Head of caudate nucleus (tissue), 42 donors: ENCODE data around the gene SLC25A11.

Experiments used
- DNase-seq, 42 donors: peaks; one replicate each; pipeline versions ENCODE4 v3.0.0 to v3.0.0-alpha.2; 2020 to 2021; ENCODE audit warnings: mixed read lengths in 7 of 42
- intact Hi-C: fragments of 100-400 bp; cut with DNase I; formaldehyde crosslinking; loops from one replicate; pipeline ENCODE4 v1.15.0; 2022

Gene SLC25A11

DNA sequence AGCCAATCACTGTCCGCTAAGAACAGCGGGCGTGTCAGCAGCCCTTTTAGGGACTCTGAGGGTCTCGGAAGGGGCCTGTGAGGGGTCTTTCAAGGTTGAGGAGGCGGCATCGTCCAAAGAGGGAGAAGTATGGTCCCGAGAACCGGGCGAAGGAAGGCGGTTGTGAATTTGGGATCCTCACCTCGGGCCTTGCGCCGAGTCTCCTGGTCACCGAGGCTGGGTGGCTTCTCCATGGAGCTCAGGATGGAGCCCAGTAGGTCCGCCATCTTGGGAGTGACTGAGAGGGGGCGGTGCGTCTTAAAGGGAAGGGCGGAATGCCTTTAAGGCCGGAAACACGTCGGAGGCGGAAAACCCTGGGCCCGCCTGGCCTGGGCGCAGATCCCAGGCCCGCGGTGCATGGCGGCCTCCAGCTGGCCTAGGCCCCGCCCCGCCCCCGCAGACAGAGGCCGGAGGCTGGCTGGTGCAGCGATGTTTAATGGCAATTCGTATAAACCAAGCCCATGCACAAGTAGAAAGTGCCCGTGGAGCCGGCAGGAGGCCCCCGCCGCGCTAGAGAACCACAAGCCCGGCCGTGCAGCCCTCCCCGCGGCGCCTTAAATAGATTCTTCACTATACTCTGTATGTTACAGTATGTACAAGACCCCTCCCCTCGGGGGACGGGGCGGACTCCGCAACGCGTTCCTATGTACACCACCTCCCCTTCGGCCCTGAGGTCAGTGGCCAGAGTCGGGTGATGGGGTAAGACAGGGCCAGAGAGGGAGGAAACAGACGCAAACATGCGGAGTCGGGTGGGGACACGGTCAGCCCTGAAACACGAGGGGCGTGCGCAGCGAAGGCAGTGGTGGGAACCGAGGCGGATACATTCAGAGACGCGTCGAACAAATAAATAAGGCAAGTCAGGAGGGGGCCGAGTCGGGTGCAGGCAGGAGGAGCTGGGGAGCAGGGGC, 28.0 kb upstream of the SLC25A11 start, which contains the start of gene SPAG7:
SPAG7 (minus strand) TSS at position 279 of the 947 bp plus-strand sequence; CDS start at position 266, 13 bp downstream.
- intact Hi-C loops = loop anchor here (2.0 kb wide), 1 partner anchor 19 kb away; the partner anchor contains the start of gene PFN1
- DNase-seq = peak; percentile 91 to 98 (median 95)

DNA sequence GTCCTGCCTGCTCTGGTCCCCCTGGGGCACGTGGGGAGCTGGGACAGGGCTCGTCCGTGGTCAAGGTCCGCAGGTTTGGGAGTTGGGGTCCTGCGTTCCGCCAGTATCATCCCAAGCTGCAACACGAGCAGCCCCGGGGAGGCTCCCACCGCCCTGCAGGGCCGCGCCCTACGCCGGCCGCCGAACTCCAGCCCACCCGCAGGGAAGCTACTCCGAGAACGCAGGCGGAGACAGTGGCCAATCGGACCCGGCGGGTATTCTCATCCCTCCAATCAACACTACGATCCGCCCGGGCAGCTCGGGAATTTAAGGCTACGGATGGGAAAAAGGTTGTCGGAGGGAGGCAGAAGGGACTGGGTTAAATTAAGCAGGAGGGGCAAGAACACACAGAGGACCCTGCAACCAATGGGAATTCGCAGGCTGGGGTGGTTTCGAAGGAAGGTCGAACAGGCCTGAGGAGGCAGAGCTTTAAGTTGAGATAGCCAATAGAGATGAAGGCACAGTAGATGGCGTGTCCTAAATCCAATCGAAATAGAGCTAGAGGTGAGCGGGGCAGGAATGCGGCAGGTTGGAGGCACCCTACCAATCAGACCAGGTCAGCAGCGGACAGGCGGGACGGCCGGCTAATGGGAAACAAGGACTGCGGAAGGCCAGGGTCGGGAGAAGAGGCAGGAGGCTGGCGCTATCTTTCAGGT, 27.1 kb upstream of the SLC25A11 start:
- peak; percentile 96 to 100 (median 99) for DNase-seq
- intact Hi-C loops = loop anchor here (2.0 kb wide), 1 partner anchor 18 kb away; the partner anchor contains the start of gene PFN1

DNA sequence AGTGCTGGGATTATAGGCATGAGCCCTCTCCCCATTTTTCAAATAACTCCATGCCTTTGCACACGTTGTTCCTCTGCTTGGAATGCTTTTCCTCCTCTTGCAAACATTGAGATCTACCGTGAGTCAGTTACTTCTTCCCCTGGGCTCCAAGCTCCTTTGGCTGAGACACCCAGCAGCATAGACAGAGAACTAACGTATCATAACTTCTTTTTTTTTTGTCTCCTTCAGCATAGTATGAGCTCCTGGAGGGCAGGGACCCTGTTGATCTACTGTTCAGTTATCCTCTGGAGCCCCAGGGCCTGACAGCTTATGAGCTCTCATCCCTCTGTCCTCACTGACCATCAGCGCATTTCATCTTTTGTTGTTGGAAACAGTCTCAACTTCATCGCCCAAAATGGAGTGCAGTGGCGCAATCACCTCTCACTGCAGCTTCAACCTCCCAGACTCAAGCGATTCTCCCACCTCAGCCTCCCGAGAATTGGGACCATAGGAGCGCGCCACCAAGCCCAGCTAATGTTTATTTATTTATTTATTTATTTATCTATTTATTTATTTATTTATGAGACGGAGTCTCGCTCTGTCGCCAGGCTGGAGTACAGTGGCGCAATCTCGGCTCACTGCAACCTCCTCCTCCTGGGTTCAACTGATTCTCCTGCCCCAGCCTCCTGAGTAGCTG, 25.6 kb upstream of the SLC25A11 start:
- DNase-seq = no peak
- intact Hi-C loops = no loop called here

DNA sequence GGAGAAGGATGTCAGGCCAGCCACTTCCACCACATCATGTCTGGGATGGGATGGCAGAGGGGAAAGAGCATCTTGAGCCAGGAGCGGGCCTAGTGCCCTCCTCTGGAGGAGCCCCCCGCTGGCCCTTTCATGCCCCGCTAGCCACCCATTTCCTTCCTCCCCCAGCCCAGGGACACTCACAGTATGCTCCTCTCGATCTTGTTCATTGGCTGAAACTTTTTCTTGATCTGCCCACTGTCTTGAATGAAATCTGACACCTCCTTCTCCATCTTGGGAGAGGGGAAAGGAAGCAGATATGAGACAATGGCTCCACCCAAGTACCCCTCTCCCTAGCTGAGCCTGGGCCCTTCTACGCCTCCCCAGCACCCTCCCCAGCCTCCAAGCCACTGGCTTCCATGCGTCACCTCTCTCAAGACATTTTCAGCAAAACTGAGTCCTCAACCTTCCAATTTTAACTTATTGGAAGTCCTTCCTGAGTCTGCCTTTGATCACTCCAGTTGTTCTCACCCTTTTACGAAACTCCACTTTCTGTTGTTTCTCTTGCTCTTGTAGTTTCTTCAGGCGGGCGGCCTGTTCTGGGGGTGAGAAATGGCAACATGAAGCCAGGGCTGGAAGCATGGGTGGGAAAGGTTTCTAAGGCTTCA, 20.6 kb upstream of the SLC25A11 start:
- DNase-seq = no peak
- intact Hi-C loops = no loop called here

DNA sequence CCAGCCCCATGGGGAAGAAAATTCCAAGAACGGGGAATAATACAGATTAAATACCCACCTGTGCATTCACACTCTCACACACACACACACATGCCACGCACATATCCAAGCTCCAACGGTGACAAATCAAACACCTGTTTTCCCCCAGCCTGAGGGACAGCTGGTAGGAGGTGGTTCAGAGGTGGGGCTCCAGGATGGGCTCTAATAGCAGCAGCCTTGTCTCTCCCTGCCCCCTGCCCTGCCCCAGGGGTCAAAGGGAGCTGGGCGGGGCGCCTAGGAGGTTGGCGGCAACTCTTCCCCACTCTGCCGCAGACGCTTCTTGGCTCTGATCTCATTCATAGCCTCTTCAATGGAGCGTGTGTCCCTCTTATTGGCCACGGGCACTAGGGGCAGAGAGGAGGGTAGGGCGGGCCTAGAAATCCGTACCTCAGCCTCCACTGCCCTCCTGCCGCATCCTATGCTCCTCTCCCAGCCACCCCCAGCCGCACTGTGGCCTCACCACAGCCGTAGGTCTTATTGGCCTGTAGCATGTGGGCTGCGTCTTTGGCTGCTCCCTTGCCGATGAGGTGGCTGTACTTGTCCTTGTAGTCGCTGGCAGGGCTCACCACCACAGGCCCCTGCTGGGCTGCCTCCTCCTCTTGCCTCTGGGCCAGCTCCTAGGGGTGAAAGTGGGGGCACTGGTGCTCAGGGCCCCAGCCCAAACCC, 19.6 kb upstream of the SLC25A11 start:
- intact Hi-C loops = no loop called here
- no peak for DNase-seq

DNA sequence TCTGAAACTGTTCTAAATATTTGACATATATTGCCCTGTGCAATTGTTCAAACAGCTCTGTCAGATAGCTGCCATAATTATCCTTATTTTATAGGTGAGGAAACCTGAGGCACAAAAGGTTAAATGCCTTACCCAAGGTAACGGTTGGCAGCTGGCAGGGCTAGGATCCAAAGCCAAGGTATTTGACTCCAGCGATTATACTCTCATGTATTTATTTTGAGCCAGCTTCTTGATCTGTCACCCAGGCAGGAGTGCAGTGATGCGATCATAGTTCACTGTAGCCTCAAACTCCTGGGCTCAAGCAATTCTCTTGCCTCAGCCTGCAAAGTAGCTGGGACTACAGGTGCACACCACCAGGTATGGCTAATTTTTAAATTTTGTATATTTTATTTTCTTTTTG, 18.3 kb upstream of the SLC25A11 start:
- intact Hi-C loops = no loop called here
- DNase-seq = no peak

DNA sequence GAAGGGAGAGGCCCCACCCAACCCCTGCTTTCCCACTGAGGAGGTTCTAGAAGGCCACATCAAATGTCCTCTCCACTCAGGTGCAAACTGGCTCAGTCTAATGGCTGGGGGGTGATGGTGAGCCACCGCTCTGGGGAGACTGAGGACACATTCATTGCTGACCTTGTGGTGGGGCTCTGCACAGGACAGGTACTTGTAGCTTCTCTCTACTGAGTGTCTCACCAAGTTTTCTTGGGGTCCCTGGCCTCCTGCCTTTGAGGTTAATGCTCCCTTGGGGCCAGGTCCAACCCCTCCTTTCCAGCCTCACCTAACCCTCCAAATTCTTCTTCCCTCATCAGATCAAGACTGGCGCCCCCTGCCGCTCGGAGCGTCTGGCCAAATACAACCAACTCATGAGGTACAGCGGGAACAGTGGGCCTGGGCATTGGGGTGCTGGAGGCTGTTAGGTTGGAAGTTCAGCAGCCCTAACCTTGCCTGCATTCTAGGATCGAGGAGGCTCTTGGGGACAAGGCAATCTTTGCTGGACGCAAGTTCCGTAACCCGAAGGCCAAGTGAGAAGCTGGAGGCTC, 16.7 kb upstream of the SLC25A11 start:
- intact Hi-C loops = no loop called here
- peak in 1 of 42 donors; percentile 39 for DNase-seq

DNA sequence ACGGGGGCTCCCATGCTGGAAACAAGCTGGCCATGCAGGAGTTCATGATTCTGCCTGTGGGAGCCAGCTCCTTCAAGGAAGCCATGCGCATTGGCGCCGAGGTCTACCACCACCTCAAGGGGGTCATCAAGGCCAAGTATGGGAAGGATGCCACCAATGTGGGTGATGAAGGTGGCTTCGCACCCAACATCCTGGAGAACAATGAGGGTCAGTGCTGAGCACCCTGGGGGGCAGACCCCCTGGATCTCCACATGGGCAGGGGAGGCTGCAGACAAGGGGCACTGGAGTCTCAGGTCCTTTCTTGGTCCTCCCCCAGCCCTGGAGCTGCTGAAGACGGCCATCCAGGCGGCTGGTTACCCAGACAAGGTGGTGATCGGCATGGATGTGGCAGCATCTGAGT, 15.2 kb upstream of the SLC25A11 start:
- DNase-seq = no peak
- intact Hi-C loops = no loop called here

DNA sequence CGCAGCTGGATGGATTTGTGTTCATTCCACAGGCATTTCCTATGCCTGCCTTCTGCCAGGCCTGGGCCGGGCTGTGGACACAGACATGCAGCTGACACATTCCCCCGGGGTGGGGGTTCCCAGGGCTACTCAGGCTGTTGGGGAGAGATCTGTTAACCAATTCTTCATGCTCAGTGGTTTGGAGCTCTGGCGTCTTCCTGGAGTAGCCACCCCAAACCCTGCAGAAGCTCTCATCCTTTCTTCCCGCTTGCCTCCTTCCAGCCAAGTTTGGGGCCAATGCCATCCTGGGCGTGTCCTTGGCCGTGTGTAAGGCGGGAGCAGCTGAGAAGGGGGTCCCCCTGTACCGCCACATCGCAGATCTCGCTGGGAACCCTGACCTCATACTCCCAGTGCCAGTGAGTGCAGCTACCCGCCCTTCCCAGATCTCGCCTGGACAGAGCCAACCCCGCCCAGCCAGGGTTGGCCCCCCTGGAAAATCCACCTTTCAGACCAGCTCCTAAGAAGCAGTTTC, 13.7 kb upstream of the SLC25A11 start:
- intact Hi-C loops = no loop called here
- no peak for DNase-seq

DNA sequence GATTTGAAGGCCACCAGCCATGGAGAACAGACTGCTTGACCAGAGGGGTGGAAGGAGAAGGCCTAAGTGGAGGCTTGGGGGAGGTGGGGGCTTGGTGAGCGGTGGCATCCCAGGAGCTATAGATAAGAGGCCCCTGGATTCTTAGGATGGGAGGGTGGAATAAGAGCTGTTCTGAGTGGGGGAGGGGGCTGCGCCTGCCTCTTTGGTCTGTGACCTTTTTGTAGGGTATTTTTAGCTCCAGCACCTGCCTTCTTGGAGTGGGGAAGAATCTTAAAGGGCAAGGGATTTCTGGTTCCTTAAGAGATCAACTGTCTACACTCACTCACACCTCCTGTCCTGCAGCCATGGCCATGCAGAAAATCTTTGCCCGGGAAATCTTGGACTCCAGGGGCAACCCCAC, 11.6 kb upstream of the SLC25A11 start:
- no peak for DNase-seq
- intact Hi-C loops = no loop called here

DNA sequence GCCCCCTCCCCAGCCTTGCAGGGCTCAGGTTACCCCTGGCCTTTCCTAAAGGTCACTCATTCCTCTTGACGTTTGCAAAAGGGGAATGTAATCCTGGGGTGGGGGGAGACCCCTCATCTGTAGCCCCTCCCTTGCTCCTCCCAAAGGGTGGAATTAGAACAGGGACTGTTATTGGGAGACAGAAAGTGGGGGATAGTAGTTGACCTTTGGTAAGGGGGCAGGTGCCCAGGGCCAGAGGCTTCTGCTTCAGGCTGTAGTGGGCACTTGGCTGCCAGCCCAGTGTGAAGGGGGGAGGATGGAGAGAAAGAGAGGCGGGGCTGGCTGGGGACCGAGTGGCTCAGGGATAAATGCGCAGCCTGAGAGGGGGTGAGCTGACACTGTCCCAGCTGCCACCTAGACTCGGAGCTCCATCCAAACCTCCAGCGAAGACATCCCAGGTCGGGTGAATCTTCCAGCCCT, 10.9 kb upstream of the SLC25A11 start, which contains the start of gene ENO3:
ENO3 (plus strand) TSS at position 374 of the 459 bp plus-strand sequence. CDS start 711 bp downstream, outside the sequence.
- intact Hi-C loops = no loop called here
- no peak for DNase-seq

DNA sequence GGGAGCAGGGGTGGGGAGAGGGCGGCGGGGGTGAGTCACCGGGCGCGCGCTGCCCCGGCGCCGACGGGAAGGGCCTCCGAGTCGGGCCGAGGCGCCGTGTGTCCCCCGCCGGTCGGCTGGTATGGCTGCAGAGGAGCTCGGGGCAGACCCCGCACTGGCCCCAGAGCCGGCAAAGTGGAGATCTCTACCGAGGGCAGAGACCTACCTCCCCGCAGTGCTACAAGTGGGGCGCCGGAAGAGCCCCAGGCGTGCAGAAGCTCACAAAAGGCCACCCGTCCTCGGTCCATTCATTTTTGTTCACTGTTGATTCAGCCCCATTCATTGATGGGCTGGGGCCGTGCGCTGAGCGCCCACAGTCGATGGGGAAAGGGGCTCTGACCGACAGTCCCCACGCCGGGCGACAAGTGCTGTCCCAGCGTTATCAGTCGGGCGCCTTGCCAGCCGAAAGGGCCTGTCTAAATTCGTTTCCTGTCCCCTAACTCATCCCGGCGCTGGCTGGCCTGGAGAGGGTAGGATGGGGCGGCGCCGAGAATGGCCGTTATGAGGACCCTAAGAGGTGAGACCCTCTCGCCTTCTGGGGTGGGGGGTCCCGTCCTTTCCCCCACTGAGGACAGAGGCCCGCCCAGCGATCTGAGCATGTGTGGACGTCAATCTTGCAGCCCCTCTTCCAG, 10.4 kb upstream of the SLC25A11 start:
- peak in 4 of 42 donors; percentile 12 to 59 (median 38) for DNase-seq

DNA sequence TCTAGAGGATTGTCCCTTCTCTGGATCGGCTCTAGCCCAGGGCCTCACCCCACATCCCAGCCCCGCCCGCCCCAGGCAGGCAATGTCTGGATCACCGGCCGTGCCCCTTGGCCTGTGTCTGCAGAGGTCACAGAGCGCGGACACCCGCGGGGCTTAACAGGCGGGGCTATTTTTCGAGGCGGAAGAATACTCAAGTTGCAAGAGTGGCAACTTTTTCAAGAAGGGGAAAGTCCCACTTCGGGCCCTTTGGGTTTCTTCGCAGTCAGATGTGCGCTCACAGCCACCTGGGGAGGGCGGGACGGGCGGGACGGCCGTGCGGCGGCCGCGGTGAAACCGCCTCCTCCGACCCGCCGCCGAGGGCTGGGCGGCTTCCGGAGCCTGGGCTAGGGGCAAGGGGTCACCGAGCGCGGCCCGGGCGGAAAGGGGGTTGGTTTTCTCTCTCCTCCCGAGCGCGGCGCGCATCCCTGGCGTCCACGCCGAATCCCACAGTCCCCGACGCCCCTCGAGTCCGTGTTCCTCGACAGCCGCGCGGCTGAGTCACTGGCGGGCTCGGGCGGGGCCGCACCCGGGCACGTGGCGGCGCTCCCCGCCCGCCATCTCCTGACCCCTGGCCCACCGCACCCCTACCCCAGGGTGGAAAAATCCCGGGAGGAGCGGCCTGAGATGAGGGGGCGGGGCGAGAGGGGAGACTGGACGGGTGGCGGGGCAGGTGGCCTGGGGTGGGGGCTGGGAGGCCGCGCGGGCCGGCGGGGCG, 9.7 kb upstream of the SLC25A11 start:
- intact Hi-C loops = loop anchor here (2.0 kb wide), 1 partner anchor 17 kb away; the partner anchor contains the start of gene SPAG7
- DNase-seq = peak in 33 of 42 donors; percentile 26 to 79 (median 47)

More for the DNA sequence above, 10.4 kb upstream of the SLC25A11 start:
- intact Hi-C loops = no loop called here

DNA sequence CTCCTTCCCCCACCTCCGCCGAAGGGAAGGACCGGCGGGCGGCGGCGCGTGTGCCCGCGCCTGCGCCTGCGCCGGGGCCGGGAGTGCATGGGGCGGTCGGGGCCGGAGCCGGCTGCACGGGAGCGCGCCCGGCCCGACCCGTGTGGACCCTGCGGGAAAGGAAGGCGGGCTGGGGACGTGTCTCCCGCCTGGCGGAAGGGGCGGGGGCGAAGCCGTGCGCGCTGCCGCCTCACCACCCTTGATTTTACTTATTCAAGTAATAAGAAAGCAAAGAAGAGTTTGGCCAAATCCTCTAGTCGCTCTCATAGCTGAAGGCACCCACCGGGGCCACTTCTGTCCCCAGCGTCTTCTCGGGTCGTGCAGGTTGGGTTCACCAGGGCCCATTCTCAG, 9.1 kb upstream of the SLC25A11 start:
- DNase-seq = peak in 41 of 42 donors; percentile 32 to 90 (median 80)
- intact Hi-C loops = loop anchor here (2.0 kb wide), 1 partner anchor 18 kb away; the partner anchor contains the start of gene SPAG7

DNA sequence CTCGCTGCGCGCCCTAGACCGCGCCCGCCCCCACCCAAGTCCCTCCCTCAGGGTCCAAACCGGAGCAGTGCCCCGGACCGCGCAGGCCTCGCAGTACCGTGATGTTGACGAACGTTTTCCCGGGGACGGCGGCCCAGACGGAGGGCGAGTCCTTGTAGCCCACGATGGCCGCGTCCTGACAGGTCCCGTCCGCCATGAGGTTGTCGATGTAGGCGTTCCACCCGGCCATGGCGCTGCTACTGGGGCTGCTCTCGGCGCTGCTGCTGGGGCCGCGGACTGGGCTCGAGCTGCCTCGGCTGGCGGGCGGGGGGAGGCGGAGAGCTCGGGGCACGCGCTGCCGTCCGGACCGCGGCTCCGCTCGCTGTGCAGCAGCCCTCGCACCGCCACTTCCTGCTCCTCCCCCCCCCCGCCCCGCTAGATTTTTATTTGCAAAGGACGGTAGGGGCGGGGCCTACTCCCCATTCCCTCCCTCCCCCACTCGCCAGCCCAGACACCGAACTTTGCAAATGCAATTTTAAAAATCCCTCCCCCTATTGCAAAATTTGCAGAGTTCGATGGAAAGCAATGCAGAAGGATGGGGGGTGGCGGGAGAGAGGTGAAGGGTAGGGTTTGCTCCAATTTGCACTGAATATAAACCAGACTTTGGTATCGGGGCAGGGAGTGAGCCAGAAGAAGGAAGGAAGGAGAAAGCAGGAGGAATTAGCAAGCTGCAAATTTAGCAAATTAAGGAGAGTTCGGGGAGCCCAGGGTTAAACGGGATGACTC, 8.5 kb upstream of the SLC25A11 start, which contains the start of gene PFN1:
PFN1 (minus strand) TSS at position 365 of the 765 bp plus-strand sequence; CDS start at position 229, 136 bp downstream.
- DNase-seq = peak; percentile 71 to 95 (median 86)
- intact Hi-C loops = loop anchor here (2.0 kb wide), 1 partner anchor 18 kb away; the partner anchor contains the start of gene SPAG7
